ENCODE data around the gene NEDD4.
"Not testable (repeated sequence)": the region's sequence is repeated elsewhere in the genome, so short reads cannot be mapped to it uniquely, and the experiment has no call there.

Gene NEDD4

GRCh38 chr15:55897560-55898336, 95.7 kb downstream of the NEDD4 start:
- DNase-seq (ENCODE audit: low read depth in 2 of 2): peak; percentile 1 to 4

- DNase-seq (ENCODE audit: low read depth in 2 of 2): no peak
Measured at GRCh38 chr15:55894399-55894965, 98.9 kb downstream of the NEDD4 start.

GRCh38 chr15:55893852-55894251, 99.6 kb downstream of the NEDD4 start:
- no peak for DNase-seq (ENCODE audit: low read depth in 2 of 2)

GRCh38 chr15:55891196-55891595, 102.2 kb downstream of the NEDD4 start:
- no peak for DNase-seq (ENCODE audit: low read depth in 2 of 2)

- DNase-seq (ENCODE audit: low read depth in 2 of 2): no peak
Measured at GRCh38 chr15:55884223-55884622, 109.2 kb downstream of the NEDD4 start.

- DNase-seq (ENCODE audit: low read depth in 2 of 2): no peak
Measured at GRCh38 chr15:55879181-55879580, 114.2 kb downstream of the NEDD4 start.

GRCh38 chr15:55873024-55873720, 120.2 kb downstream of the NEDD4 start:
- no peak for DNase-seq (ENCODE audit: low read depth in 2 of 2)

- DNase-seq (ENCODE audit: low read depth in 2 of 2): no peak
Measured at GRCh38 chr15:55872471-55872870, 120.9 kb downstream of the NEDD4 start.

GRCh38 chr15:55869660-55870059, 123.8 kb downstream of the NEDD4 start:
- DNase-seq (ENCODE audit: low read depth in 2 of 2): no peak

- no peak for DNase-seq (ENCODE audit: low read depth in 2 of 2)
Measured at GRCh38 chr15:55868707-55869106, 124.7 kb downstream of the NEDD4 start.

GRCh38 chr15:55868291-55868690, 125.1 kb downstream of the NEDD4 start:
- DNase-seq (ENCODE audit: low read depth in 2 of 2): not testable (repeated sequence)

- no peak for DNase-seq (ENCODE audit: low read depth in 2 of 2)
Measured at GRCh38 chr15:55863911-55864310, 129.5 kb downstream of the NEDD4 start.

- no peak for DNase-seq (ENCODE audit: low read depth in 2 of 2)
Measured at GRCh38 chr15:55861115-55861514, 132.3 kb downstream of the NEDD4 start.

GRCh38 chr15:55860468-55860867, 132.9 kb downstream of the NEDD4 start:
- no peak for DNase-seq (ENCODE audit: low read depth in 2 of 2)

GRCh38 chr15:55859681-55860080, 133.7 kb downstream of the NEDD4 start:
- DNase-seq (ENCODE audit: low read depth in 2 of 2): no peak

- no peak for DNase-seq (ENCODE audit: low read depth in 2 of 2)
Measured at GRCh38 chr15:55858661-55859060, 134.8 kb downstream of the NEDD4 start.

- no peak for DNase-seq (ENCODE audit: low read depth in 2 of 2)
Measured at GRCh38 chr15:55856506-55857164, 136.8 kb downstream of the NEDD4 start.

- DNase-seq (ENCODE audit: low read depth in 2 of 2): no peak
Measured at GRCh38 chr15:55853134-55853533, 140.3 kb downstream of the NEDD4 start.

GRCh38 chr15:55846116-55846707, 147.2 kb downstream of the NEDD4 start:
- peak in 1 of 2 donors; percentile 35 for DNase-seq (ENCODE audit: low read depth in 2 of 2)

- DNase-seq (ENCODE audit: low read depth in 2 of 2): not testable (repeated sequence)
Measured at GRCh38 chr15:55842897-55843296, 150.5 kb downstream of the NEDD4 start.

- no peak for DNase-seq (ENCODE audit: low read depth in 2 of 2)
Measured at GRCh38 chr15:55835866-55836265, 157.5 kb downstream of the NEDD4 start.

- no peak for DNase-seq (ENCODE audit: low read depth in 2 of 2)
Measured at GRCh38 chr15:55834331-55834730, 159.1 kb downstream of the NEDD4 start.

Data from activated CD4-positive, alpha-beta T cell treated with anti-CD3 and anti-CD28 coated beads for 24 hours (primary cell).